Prostate gland (tissue), 2 donors: Measurements from ENCODE around the gene C6orf89.
A peak's percentile ranks its signal among the peaks of the same experiment; 100 is the strongest.

ENCODE experiments used
- CTCF ChIP-seq, 4 experiments: fragments of 200-600 bp in 2 of 4; fragments of 450-650 bp in 2 of 4; sonication (generic) in 2 of 4; IDR thresholded peaks; 1 replicate in 3 of 4; 2 replicates in 1 of 4; pipeline ENCODE4 v1.5.1; 2016 to 2019; ENCODE audit warnings: antibody characterized with exemption in 4 of 4, mild to moderate bottlenecking in 2 of 4, moderate library complexity in 2 of 4
- POLR2A ChIP-seq: fragments of 450-650 bp; IDR thresholded peaks from one replicate; pipeline ENCODE4 v1.6.1; 2016; ENCODE audit warnings: antibody characterized with exemption, mild to moderate bottlenecking
- POLR2AphosphoS5 ChIP-seq: sonication (generic); formaldehyde crosslinking; IDR thresholded peaks from one replicate; pipeline ENCODE4 v1.6.1; 2017; ENCODE audit warnings: antibody characterized with exemption

GRCh38 chr6:36885461-36886401 is at the start of gene C6orf89:
- TF ChIP-seq POLR2AphosphoS5 (peak; percentile 98), CTCF (IDR thresholded peaks at IDR 0.05) (peak; percentile 84 to 98 (median 96)), POLR2A (peak; percentile 53)
